Measurements from ENCODE around the gene KCNAB3. TPM values are rescaled to one million over a fixed set of nuclear protein-coding genes. Genes with fewer than 3 reads are reported as not detected.

The KCNAB3 gene
- total RNA-seq, 4 donors from 2014 or later, result 0.40 to 3.7 (median 1.5) TPM

DNA sequence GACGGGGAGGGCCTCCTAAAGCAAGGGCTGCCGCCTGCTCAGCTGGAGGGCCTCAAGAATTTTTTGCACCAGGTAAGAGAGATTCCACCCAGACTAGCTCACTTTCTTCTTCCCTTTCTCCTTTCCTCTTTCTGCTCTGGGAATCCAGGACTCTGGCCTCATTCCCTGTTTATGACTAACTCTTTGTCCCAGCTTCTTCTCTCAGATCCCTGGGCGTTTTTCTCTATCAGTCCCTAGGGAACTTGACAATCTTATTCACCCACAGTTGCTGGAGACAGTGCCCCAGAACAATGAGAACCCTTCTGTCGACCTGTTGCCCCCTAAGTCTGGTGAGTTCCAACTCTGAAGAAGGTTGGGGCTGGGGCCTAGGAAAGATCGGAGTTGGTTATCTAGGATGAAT is 18.0 kb upstream of the KCNAB3 start:
- intact Hi-C loops (cut with DNase I), result no loop called here
- WGBS, 2 donors, result 93 to 94% methylated on average over 5 of the region's 5 CpGs

DNA sequence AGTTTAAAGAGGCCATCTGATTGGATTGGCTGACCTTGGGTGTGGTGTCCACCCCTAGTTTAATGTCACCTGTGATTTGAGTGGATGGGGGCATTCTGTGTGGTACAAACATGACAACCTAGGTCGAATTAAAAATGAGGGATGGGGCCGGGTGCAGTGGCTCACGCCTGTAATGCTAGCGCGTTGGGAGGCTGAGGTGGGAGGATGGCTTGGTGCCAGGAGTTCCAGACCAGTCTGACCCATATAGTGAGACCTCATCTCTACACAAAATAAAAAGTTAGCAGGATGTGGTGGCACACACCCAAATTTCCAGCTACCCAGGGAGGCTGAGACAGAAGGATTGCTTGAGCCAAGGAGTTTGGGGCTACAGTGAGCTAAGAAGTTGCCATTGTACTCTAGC is 16.8 kb upstream of the KCNAB3 start:
- no peak for DNase-seq
- Histone ChIP-seq H3K9me3 (no peaks in the 10 kb centered on the region), H3K4me1 (no peaks in the 10 kb centered on the region), H3K27ac (no peak overlapping the region), H3K36me3 (peaks cover 55 to 56% of the 10 kb centered on the region in 2 donors), H3K4me3 (replicated peaks in 1 of 3) (no peak overlapping the region), H3K27me3 (no peaks in the 10 kb centered on the region)
- 74 to 83% methylated on average over 5 of the region's 5 CpGs for WGBS, 2 donors
- TF ChIP-seq, protein P1, sequence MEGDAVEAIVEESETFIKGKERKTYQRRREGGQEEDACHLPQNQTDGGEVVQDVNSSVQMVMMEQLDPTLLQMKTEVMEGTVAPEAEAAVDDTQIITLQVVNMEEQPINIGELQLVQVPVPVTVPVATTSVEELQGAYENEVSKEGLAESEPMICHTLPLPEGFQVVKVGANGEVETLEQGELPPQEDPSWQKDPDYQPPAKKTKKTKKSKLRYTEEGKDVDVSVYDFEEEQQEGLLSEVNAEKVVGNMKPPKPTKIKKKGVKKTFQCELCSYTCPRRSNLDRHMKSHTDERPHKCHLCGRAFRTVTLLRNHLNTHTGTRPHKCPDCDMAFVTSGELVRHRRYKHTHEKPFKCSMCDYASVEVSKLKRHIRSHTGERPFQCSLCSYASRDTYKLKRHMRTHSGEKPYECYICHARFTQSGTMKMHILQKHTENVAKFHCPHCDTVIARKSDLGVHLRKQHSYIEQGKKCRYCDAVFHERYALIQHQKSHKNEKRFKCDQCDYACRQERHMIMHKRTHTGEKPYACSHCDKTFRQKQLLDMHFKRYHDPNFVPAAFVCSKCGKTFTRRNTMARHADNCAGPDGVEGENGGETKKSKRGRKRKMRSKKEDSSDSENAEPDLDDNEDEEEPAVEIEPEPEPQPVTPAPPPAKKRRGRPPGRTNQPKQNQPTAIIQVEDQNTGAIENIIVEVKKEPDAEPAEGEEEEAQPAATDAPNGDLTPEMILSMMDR (IDR thresholded peaks at IDR 0.05), result no peak
- no peak for TF ChIP-seq POLR2A (IDR thresholded peaks at IDR 0.05)
- intact Hi-C loops (cut with DNase I), result no loop called here

More for the DNA sequence above, 18.0 kb upstream of the KCNAB3 start:
- H3K27me3 ChIP-seq, result no peaks in the 10 kb centered on the region
- H3K9me3 ChIP-seq, result no peaks in the 10 kb centered on the region
- H3K27ac ChIP-seq, result no peak overlapping the region
- TF ChIP-seq, protein P1 (IDR thresholded peaks at IDR 0.05), result no peak
- no peak for TF ChIP-seq POLR2A (IDR thresholded peaks at IDR 0.05)
- peaks cover 46 to 56% of the 10 kb centered on the region in 2 donors for H3K36me3 ChIP-seq
- H3K4me1 ChIP-seq, result no peaks in the 10 kb centered on the region
- no peak for DNase-seq
- H3K4me3 ChIP-seq (replicated peaks in 1 of 3), result no peak overlapping the region

DNA sequence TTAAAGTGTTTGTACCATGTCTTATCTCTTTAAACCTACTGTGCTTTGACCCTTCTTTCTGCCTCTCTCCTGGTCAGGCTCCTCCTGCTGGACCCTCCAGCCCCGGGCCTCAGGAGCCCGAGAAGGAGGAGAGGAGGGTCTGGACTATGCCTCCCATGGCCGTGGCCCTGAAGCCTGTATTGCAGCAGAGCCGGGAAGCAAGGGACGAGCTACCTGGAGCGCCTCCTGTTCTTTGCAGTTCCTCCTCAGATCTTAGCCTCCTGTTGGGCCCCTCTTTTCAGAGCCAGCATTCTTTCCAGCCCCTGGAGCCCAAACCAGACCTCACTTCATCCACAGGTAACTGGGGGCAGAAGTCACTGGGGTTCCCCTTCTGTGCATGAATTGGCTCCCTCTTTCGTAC is 16.0 kb upstream of the KCNAB3 start:
- intact Hi-C loops (cut with DNase I), result no loop called here
- Histone ChIP-seq H3K27ac (no peak overlapping the region), H3K9me3 (no peaks in the 10 kb centered on the region), H3K27me3 (no peaks in the 10 kb centered on the region), H3K36me3 (peaks cover 61% of the 10 kb centered on the region in 2 donors), H3K4me1 (no peaks in the 10 kb centered on the region), H3K4me3 (replicated peaks in 1 of 3) (no peak overlapping the region)
- 79 to 90% methylated on average over 7 of the region's 7 CpGs for WGBS, 2 donors
- no peak for DNase-seq
- TF ChIP-seq POLR2A (IDR thresholded peaks at IDR 0.05), result no peak
- TF ChIP-seq, protein P1 (IDR thresholded peaks at IDR 0.05), result no peak

GRCh38 chr17:7944326-7944725 is 14.7 kb upstream of the KCNAB3 start:
- 96 to 98% methylated on average over 9 of the region's 9 CpGs for WGBS, 2 donors

DNA sequence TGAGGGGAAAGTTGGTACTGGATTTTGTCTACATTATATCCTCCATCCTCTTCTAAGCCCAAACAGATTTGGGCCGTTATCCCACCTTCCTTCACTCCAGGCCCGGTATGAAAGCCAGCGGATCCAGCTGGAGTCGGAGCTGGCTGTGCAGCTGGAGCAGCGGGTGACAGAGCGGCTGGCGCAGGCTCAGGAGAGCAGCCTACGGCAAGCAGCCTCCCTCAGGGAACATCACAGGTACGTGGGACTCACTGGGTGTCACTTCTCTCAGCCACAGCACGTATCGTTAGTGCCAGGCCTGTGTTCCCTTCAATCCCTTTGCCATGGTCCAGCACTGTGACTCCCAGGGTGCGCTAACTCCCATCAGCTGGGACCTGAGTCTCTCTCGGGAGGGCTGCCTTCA is 13.6 kb upstream of the KCNAB3 start:
- Histone ChIP-seq H3K4me3 (replicated peaks in 1 of 3) (no peak overlapping the region), H3K27me3 (no peaks in the 10 kb centered on the region), H3K9me3 (no peaks in the 10 kb centered on the region), H3K4me1 (no peaks in the 10 kb centered on the region), H3K27ac (no peak overlapping the region), H3K36me3 (peaks cover 60 to 72% of the 10 kb centered on the region in 2 donors)
- intact Hi-C loops (cut with DNase I), result no loop called here
- TF ChIP-seq POLR2A (IDR thresholded peaks at IDR 0.05), result no peak
- TF ChIP-seq, protein P1 (IDR thresholded peaks at IDR 0.05), result no peak
- 86 to 88% methylated on average over 11 to 13 of the region's 13 CpGs for WGBS, 2 donors
- DNase-seq, result no peak

More at GRCh38 chr17:7944326-7944725, 14.7 kb upstream of the KCNAB3 start:
- Histone ChIP-seq H3K36me3 (peaks cover 68 to 74% of the 10 kb centered on the region in 2 donors), H3K4me1 (no peaks in the 10 kb centered on the region), H3K4me3 (replicated peaks in 1 of 3) (no peak overlapping the region), H3K27ac (no peak overlapping the region), H3K27me3 (no peaks in the 10 kb centered on the region), H3K9me3 (no peaks in the 10 kb centered on the region)
- intact Hi-C loops (cut with DNase I), result no loop called here
- no peak for TF ChIP-seq POLR2A (IDR thresholded peaks at IDR 0.05)
- TF ChIP-seq, protein P1 (IDR thresholded peaks at IDR 0.05), result no peak
- DNase-seq, result no peak
